ENCODE measurements around the gene FOXN3. TPM values are rescaled to one million over a fixed set of nuclear protein-coding genes. Genes with fewer than 3 reads are reported as not detected.

The FOXN3 gene
- total RNA-seq, 1 experiment from 2014 or later = 125 TPM

DNA sequence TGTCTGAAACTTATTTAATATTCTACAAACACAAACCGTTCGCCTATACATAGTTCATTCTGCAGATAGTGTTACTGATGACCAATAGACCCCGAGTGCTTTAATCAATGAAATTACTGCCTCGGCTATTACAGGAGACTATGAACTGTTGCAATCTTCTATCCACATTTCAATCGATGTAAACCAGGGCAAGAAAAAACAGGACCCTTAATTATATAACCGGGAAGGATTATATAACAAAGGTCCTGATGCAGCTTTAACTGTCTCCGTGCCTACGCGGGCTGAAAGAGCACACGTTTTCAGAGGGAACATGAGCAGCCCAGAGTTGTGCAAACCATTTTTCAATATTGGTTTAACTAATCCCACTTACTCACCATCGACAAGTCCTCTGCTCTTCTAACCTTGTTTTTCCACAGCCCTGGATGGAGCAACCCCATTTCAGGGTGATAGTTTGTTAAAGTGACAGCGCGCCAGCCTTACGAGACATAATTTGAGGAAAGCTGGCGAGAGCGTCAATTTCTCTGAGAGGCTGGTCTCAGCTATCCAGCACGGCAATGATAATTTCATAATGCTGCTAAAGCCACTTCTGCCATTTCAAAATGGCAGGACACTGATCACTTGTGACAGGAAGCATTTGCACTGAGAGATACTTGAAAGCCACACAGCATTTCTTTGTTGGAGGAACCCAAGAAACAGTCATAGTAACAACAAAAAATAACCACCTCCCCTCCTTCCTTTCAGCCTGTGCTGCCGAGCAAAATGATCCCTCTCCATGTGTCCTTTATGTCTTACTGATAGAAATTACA, 184.6 kb downstream of the FOXN3 start:
- H3K36me3 Mint-ChIP-seq (ENCODE audit: insufficient read depth in 1 of 3, low read depth in 3 of 3) = peaks cover 16 to 17% (median 16%) of the 10 kb centered on the region in 3 experiments
- DNase-seq = no peak
- no peaks in the 10 kb centered on the region for H3K23me2 ChIP-seq (ENCODE audit: insufficient read length, low read depth, low read length, poor library complexity, severe bottlenecking)
- no peak overlapping the region for H2BK15ac ChIP-seq (ENCODE audit: low read depth, low read length)
- H2BK12ac ChIP-seq (ENCODE audit: insufficient read length, low read depth, low read length) = no peak overlapping the region
- no peak for TF ChIP-seq CTCF (conservative IDR thresholded peaks at IDR 0.05)
- no peak overlapping the region for H2AFZ ChIP-seq (ENCODE audit: low read length)
- no peak overlapping the region for H4K8ac ChIP-seq (replicated peaks; ENCODE audit: insufficient read length, low read depth, low read length)
- no peak overlapping the region for H3K14ac ChIP-seq (ENCODE audit: insufficient read depth, low read length)
- no peak overlapping the region for H4K5ac ChIP-seq (ENCODE audit: insufficient read length, low read depth, low read length)
- no peak overlapping the region for H3K56ac ChIP-seq (ENCODE audit: insufficient read length, low read depth, low read length)
- peaks cover 29 to 55% of the 10 kb centered on the region in 2 experiments for H3K4me1 Mint-ChIP-seq
- H3K27me3 ChIP-seq (ENCODE audit: insufficient read depth, low read length) = no peaks in the 10 kb centered on the region
- peaks cover 8 to 9% of the 10 kb centered on the region in 2 experiments; a peak in 3 of 5 replicates for H3K9me3 Mint-ChIP-seq
- no peak overlapping the region for H3K4me3 Mint-ChIP-seq
- no peak overlapping the region for H2BK20ac ChIP-seq (ENCODE audit: low read depth, low read length, poor library complexity, severe bottlenecking)
- no peak overlapping the region for H3K23ac ChIP-seq (ENCODE audit: insufficient read length, low read depth, low read length)
- peaks cover 21% of the 10 kb centered on the region for H3K79me1 ChIP-seq (ENCODE audit: insufficient read depth, low read depth, low read length, poor library complexity, severe bottlenecking)
- H3K4me2 ChIP-seq (ENCODE audit: insufficient read depth, insufficient read length, low read length) = no peak overlapping the region
- H2BK5ac ChIP-seq (ENCODE audit: insufficient read length, low read length) = no peak overlapping the region
- H3K27ac Mint-ChIP-seq = no peak overlapping the region; a peak in 1 of 7 replicates
- H3K9ac ChIP-seq (ENCODE audit: extremely low read depth, insufficient read length, low read length) = no peak overlapping the region
- WGBS (ENCODE audit: extremely low coverage, insufficient read length, low lambda C conversion rate) = no CpG with 5 or more reads among the region's 18 CpGs
- peaks cover 8% of the 10 kb centered on the region; the same call in 1 of the 2 replicates for H3K79me2 ChIP-seq (ENCODE audit: insufficient read depth, low read length)
- peaks cover 3% of the 10 kb centered on the region; the same call in 1 of the 2 replicates for H3K4me1 ChIP-seq (ENCODE audit: insufficient read depth, low read length)
- no peak overlapping the region for H3T11ph ChIP-seq (ENCODE audit: low read length)
- no peaks in the 10 kb centered on the region for H3K9me3 ChIP-seq (ENCODE audit: control insufficient read depth, low read depth, low read length)
- H3K4ac ChIP-seq (ENCODE audit: low read depth, low read length) = no peak overlapping the region
- no peaks in the 10 kb centered on the region for H4K20me1 ChIP-seq (ENCODE audit: control insufficient read depth, insufficient read depth, insufficient read length)
- no peak overlapping the region for H3K18ac ChIP-seq (ENCODE audit: insufficient read length, low read depth, low read length)
- no peaks in the 10 kb centered on the region; the same call in 1 of the 2 replicates for H3K27me3 Mint-ChIP-seq (ENCODE audit: low read depth)
- no peak overlapping the region for H2AK5ac ChIP-seq (ENCODE audit: insufficient read length, low read length)
- no peak overlapping the region for H4K91ac ChIP-seq (ENCODE audit: insufficient read length, low read depth, low read length)
- no peak overlapping the region for H3K27ac ChIP-seq (ENCODE audit: insufficient read length, low read depth, low read length)
- no peak overlapping the region for H2BK120ac ChIP-seq (ENCODE audit: low read depth, low read length, poor library complexity, severe bottlenecking)
